Activated T-helper 2 cell treated with anti-CD3 and anti-CD28 coated beads, Interferon-gamma antibody, Interleukin-2, Interleukin-4, amounts not matched to agents 10 μg/mL and 5 μg/mL and 100 μg/mL, durations not matched to agents 14 hours and 24 hours and 36 hours (primary cell): ENCODE measurements around the gene RPS5. TPM values are rescaled to one million over a fixed set of nuclear protein-coding genes. Genes with fewer than 3 reads are reported as not detected.

Experiments
- total RNA-seq: library from RNA; stranded (reverse); gene quantifications from 2 replicates; pipeline ENCODE4 v1.2.3, GENCODE V29; 2022

Gene RPS5
- total RNA-seq, 1 donor from 2014 or later: 1,217 TPM

Other genes starting within 250 kb of the RPS5 start
- 2.0 and 2.1 TPM in 2 replicates for gene ZNF329, start 236.5 kb upstream of the RPS5 start, total RNA-seq
- gene ZNF274, start 204.2 kb upstream of the RPS5 start, total RNA-seq: 18.4 and 19.9 TPM in 2 replicates
- 42.0 and 49.1 TPM in 2 replicates for gene ZNF544, start 158.4 kb upstream of the RPS5 start, total RNA-seq
- gene ZNF8, start 108.3 kb upstream of the RPS5 start, total RNA-seq: 4.7 and 5.3 TPM in 2 replicates
- 64.2 and 65.0 TPM in 2 replicates for gene ERVK3-1, start 81.9 kb upstream of the RPS5 start, total RNA-seq
- gene ZSCAN22, start 60.3 kb upstream of the RPS5 start, total RNA-seq: 4.6 and 4.9 TPM in 2 replicates
- 11.8 and 13.3 TPM in 2 replicates for gene A1BG, start 33.8 kb upstream of the RPS5 start, total RNA-seq
- 0.76 and 2.2 TPM in 2 replicates for gene ZNF497, start 24.5 kb upstream of the RPS5 start, total RNA-seq
- gene ZNF837, start 6.2 kb upstream of the RPS5 start, total RNA-seq: 1.1 and 1.5 TPM in 2 replicates
- gene RNF225, start 8.4 kb downstream of the RPS5 start, total RNA-seq: 0.57 and 0.91 TPM in 2 replicates
- gene ZNF584, start 21.4 kb downstream of the RPS5 start, total RNA-seq: 11.2 and 12.2 TPM in 2 replicates
- gene ZNF132, start 52.9 kb downstream of the RPS5 start, total RNA-seq: 3.2 and 3.4 TPM in 2 replicates
- gene ZNF324B, start 64.4 kb downstream of the RPS5 start, total RNA-seq: 9.6 and 11.3 TPM in 2 replicates
- gene ZNF324, start 79.8 kb downstream of the RPS5 start, total RNA-seq: 11.6 and 12.3 TPM in 2 replicates
- gene ZNF446, start 89.1 kb downstream of the RPS5 start, total RNA-seq: 6.6 and 6.9 TPM in 2 replicates
- 23.0 and 23.5 TPM in 2 replicates for gene SLC27A5, start 124.7 kb downstream of the RPS5 start, total RNA-seq
- 16.6 and 17.7 TPM in 2 replicates for gene ZBTB45, start 132.5 kb downstream of the RPS5 start, total RNA-seq
- 658 and 662 TPM in 2 replicates for gene TRIM28, start 156.8 kb downstream of the RPS5 start, total RNA-seq
- 102 and 105 TPM in 2 replicates for gene CHMP2A, start 167.8 kb downstream of the RPS5 start, total RNA-seq
- 133 and 142 TPM in 2 replicates for gene UBE2M, start 171.3 kb downstream of the RPS5 start, total RNA-seq
- gene MZF1, start 186.1 kb downstream of the RPS5 start, total RNA-seq: 18.8 and 19.0 TPM in 2 replicates